Stimulated activated CD4-positive, alpha-beta T cell treated with anti-CD3 and anti-CD28 coated beads, Interleukin-1b, Interleukin-23, amount 100 ng/mL, for 48 hours (primary cell): ENCODE results near the gene TSPAN3.

Experiments used
- DNase-seq: peaks from one replicate; pipeline ENCODE4 v3.0.0-alpha.2; 2020

Gene TSPAN3

DNA sequence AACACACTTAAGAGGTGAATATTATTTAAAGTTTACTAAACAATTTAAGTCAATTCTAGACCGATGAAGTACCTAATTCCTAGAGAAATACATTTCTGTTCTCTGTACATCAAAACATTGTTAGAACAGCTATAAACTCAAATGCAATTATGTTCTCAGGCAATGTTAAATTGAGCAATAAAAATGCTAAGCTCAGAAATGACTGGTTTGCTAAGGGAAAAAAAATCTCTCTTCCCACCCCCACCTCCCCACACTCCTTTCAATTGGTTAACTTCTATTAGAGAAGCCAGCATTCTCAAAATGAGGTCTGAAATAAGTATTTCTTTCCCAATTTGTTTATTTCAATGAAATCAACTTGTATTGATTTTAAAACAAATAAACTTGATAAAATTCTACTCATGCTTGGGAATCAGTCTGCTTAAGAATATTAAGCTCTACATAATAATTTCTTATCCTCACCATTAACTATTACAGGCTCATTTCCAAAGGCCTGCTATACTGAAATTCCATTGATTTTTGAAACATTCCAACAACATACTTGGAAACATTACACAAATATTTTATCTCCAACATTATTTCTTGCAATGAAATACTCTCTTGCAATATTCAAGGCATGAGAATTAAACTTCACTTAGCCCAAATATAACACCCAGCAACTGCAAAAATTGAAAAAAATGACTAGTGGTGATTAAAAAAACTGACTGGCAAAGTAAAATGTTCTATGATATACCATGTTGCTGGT, 22.6 kb downstream of the TSPAN3 start:
- no peak for DNase-seq

DNA sequence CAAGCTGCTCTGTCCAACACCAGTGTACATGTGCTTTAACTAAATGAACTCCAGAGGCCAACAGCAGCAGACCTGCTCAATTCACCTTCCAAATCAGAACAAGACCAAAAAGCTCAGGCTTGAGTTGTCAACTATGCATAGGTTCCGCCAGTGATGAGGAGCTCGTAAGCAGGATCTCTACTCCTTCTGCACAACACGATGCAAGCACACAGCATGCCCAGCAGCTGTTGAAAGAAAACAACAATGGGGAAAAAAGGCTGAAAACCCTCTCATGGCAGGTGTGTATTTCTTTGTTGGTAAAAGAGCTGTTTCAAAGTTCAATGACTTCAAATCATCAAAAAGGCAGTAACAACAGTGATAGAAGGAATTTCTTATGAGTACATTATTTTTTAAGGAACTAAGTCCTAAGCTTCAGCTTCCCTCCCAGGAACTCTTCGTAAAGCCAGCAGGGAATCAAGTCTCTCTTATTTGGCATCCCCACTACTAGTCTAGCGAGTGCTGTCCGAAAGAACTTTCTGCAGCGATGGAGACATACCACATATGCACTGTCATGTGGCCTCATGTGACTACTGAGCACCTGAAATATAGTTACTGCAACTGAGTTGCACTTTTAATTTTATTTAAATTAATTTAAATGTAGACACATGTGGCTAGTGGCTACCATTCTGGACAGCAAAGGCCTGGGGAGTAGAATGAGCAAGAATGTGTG, 24.1 kb downstream of the TSPAN3 start:
- no peak for DNase-seq

DNA sequence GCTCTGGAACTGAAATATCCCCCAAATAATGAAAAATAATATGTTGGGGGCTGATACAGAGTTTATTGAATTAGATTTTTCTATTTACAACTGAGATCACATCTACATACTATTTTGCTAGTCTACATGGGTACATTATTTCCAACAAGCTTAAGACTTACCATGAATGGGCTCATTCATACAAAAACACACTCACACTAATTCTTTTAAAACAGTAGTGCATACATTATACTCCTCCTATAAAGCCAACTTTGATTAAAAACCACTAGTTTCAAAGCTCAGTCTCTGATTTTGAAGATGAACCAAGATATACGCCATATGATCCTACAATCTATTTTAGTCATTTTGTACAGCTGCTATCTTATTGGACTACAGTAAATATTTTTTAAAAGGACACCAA, 24.9 kb downstream of the TSPAN3 start:
- DNase-seq = no peak

DNA sequence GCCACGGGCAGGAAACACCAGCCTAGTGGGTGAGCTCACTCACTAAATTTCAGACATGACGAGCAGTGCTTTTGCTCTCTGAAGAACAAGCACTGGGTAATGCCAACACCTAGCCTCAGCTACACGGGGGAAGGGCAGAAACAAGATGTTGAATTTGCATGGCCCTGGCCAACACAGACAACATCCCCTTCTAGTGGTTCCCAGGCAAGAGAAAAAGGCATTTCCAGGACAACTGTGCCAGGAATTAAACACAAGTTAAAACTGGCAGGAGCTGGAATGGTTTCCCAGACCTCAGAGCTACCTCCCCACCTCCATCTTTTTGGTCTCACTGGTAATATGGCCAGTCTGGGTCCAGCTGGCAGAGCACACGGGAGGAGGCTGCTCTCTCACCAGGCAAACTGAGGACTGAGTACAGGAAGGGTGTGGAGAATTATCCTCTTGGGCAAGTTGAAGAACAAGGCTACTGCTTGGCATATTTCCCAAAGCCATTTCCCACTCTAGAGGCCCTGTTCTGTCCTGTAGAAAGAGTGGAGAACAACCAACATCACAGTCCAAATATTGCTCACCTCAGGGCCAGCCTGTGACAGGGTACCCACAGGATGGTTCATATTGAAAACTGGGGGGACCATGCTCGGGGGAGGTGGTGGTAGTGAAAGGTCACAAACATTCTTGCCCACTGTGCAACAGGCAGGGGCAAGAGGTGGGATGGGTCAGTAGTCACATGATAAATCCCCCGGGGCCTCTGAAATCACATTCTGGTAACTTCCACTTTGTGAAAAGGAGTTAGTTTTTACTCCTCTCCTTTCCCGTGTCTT, 26.5 kb downstream of the TSPAN3 start:
- DNase-seq = no peak

DNA sequence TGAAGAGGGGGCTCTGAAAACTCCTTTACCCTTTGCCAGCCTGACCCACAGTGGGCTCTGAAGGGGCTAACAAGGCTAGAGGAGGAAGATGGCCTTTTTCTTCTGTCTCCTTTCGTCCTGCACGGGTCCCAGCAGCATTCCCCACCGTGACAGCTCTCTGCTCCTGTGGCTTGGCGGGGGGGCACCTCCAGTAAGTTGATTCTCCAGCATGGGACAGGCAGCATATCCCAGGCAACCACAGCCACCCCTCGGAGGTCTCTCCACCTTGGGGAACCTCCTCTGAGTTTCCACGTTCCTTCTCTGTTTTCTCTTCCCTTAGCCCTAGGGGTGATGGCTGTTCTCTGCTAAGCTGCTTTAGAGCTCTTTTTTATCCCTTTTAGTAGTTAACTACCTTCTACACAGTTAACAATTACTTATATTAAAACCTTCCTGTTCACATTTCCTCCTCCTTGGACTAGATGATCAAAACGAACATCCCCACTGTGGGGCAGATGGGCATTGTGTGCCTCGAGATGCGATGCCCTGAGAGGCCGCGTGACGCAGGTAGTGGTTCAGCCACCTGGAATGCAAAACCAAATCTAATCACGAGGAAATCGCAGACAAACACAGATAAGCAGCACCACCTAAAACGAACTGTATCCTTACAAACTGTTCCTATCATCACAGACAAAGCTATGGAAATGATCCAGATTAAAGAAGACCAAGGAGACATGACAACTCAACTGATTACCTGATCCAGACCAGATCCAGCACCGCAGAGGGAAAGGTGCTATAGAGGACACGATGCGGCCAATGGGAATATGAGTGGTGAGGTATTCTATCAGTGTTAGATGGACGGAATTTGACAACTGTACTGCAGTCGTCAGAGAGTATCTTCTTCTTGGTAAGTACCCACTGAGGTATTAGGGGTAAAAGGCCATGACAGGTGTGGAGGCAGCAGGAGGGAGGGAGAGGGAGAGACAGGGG, 27.7 kb downstream of the TSPAN3 start:
- no peak for DNase-seq

DNA sequence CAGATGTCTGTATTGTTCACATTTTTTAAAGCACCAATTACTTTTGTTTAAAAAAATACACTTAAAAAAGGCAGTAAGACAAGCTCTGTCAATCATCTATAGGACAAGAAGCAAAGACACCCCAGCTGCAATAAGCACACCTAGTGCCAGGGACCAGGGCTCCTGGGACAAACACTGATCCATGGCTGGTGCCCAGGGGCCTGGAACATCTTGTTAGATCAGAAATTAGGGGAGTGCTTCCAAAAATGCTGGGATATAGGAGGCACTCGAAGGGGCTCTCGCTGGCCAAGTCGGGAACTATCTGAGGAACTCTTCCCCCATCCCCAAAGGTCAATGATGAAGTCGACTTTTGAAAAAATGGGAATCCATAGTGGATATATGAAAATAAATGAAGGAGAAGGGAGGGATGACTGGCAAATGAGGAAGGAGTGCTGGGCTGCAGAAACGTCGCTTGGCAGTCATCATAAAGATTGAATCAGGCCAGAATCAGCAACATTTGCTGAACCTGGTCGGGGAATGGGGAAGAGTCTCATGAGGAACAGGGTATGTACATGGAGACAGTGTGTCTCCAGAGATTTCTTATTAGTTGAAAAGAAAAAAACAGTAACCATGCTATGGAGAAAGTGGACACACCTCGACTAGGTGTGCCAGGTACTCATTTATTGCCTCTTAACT, 28.5 kb downstream of the TSPAN3 start:
- no peak for DNase-seq

DNA sequence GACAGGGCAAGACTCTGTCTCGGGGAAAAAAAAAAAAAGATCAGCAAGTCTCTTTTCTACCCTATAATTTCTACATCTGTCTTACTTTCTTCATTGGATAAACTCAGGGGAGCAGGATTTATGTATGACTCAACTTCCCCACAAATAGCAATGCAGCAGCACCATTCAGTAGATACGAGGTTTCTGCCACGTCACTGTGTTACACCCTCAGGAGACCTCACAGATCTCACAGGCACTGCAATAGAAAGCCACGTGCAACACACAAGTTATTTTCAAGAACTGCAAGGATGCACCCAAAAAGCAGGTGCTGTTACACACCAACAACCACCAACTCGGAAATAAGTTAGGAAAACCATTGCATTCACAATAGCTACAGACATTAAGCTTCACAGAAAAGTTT, 30.2 kb downstream of the TSPAN3 start:
- no peak for DNase-seq

DNA sequence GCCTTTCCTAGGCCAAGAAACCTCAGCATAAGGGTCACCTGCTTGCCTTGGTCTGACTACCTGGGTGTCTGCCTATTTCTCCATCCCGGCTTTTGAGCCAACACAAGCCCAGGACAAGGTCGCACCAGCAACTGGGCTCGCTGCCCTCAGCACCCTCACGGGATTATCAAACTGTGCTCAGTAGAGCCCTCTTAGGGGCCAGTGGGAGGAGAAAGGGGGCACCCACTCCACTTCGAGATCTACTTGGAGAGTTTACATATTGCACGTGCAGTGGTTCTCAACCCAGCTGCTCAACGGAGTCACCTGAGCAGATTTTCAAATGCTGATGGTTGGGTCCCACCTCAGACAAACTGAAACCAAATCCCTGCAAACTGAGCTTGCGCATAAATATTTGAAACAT, 31.1 kb downstream of the TSPAN3 start:
- no peak for DNase-seq

DNA sequence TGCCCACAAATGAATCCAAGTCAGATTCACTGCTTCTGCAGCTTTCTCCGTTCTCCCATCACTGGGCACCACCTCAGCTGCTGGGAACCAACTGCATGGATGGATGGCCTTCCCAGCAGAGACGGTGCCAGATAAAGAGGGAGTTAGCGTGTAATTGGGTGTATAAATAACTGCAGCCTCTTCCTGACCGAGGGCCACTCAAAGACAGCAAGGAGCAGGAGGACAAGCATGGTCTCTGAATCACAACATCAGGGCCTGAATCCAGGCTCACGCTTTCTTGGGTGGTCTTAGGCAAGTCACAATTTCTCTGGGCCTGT, 31.7 kb downstream of the TSPAN3 start:
- DNase-seq = no peak

DNA sequence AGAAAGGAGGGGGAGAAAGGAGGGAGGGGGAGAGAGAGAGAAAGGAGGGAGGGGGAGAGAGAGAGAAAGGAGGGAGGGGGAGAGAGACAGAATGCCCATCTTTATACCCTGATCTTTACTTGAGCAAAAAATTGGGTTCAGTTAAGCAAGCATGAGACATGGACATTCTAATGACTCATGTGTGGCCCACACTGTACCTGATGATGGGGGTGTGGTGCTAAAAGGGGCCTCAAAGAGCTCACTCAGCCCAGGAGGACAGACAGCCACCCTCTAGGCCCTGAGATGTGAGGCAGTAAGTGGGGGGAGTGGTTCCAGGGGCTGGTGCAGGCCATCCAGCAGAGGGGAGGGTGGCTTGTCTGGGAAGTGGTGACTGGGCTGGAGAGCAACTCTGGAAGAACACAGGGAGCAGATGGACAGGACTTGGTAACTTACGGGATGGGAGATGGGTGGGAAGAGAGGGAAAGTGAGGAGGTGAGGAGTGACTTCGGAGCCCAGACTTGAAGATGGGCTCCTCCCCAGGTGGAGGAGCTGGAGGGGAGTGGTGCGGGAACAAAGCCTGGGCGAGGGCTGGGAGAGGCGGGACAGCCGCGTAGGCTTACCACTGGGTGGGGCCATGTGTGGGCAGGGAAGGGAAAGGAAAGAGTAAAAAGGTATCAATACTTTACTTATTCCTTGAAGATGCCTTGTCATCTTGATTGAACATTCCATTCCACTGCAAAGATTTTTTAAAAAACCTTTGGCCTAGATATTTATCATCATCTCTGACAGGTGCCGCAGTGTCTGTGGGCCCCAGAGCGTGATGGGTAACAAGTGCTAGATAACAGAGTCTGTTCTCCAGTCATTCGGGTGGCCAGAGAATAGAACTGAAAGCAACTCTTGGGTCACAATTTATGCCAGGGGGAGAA, 32.3 kb downstream of the TSPAN3 start:
- DNase-seq = no peak

DNA sequence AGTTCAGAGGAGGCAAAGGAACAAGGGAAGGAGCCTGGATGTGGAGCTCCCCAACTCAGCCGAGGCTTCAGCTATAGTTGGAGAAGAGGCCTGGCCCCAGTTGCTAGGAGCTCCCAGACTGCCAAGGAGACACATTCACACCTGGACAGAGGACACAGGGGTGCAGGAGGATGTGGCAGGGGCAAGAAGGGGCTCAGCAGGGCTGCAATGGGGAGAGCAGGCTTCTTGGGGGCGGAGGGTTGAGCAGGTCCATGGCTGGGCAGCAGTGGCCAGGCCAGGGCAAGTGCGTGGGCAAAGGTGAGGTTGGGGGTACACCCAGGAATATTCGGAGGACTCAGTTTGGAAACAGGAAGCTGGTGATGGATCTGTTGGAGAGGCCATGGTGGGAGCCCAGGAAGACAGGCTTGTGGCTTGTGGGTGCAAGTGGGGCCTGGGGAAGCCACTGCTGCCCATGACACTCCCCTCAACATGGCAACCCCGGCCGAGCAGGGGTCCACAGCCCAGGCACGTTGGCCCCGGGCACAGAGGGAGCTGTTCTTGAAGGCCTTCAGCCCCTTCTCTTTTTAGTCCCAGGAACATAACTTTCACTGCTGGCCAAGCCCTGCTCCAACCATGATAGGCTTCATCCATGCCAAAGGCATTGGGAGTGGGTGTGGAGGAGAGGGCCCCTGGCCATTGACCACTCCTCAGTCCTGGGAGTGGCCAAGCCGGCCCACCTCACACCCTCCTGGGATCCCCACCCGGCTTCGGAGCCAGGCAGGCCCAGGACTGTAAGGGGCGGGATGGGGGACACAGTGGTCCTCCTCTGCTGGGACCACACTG, 33.3 kb downstream of the TSPAN3 start:
- DNase-seq = peak; percentile 3

DNA sequence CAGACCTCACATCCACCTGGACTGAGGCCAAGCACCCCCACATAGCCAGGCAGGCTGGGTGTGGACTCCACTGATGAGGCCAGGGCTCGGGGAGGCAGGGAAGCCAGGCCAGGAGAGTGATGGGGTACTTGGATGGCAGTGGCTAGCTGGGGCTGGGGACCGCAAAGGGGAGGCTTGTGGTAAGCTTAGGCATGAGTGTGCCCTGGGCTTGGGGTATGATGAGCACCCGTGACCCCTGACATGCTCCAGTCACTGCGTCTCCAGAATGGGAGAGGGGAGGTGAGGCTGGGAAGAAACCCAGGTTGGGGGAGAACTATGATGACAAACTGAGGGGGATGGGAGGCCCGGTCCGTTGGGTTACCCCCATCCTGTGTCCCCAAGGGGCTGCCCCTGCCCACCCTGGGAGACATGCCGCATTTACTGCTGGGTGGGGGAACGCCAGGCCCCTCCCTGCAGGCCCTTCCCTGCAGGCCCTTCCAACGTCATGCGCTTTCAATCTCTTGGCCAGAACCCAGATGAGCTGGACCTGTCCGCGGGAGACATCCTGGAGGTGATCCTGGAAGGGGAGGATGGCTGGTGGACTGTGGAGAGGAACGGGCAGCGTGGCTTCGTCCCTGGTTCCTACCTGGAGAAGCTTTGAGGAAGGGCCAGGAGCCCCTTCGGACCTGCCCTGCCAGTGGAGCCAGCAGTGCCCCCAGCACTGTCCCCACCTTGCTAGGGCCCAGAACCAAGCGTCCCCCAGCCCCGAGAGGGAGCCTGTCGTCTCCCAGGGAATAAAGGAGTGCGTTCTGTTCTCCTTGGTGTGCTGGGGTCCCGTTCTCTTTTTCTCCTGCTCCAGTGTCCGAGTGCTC, 34.1 kb downstream of the TSPAN3 start:
- DNase-seq = no peak

DNA sequence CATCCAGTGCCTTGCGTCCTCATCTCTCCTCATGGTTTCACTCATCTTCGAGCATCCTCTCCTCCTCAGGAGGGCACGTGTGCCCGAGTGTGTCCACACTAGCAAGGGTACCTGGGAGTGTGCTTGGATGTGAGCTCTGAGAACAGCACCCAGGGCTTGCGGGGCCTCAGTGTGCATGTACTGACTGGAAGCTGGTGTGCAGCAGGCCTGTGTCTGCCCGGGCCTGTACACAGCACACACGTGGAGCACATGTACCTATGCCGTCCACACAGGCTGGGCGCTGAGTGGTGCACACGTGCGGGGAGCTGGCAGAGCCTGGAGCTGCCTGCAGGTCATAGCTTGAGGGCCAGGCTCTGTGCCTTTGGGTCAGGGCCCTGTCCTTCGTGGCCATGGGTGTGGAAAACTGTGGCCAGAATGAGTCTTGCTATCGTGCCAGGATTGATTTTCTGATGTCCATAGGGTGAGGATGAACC, 34.9 kb downstream of the TSPAN3 start:
- DNase-seq = peak; percentile 1

DNA sequence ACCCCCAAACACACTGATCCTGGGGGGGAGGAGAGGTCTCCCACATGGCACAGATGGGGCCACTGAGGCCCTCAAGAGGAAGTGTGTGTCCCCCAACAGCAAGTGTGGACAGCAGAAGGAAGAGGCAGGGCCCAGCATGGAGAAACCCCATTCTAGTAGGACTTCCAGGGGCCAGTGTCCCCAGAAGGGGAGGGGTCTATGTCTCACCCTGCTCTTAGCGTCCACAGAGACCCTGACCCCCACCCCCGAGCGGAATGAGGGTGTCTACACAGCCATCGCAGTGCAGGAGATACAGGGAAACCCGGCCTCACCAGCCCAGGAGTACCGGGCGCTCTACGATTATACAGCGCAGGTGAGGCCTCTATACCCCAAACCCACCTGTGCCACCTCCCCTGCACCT, 35.3 kb downstream of the TSPAN3 start:
- no peak for DNase-seq

DNA sequence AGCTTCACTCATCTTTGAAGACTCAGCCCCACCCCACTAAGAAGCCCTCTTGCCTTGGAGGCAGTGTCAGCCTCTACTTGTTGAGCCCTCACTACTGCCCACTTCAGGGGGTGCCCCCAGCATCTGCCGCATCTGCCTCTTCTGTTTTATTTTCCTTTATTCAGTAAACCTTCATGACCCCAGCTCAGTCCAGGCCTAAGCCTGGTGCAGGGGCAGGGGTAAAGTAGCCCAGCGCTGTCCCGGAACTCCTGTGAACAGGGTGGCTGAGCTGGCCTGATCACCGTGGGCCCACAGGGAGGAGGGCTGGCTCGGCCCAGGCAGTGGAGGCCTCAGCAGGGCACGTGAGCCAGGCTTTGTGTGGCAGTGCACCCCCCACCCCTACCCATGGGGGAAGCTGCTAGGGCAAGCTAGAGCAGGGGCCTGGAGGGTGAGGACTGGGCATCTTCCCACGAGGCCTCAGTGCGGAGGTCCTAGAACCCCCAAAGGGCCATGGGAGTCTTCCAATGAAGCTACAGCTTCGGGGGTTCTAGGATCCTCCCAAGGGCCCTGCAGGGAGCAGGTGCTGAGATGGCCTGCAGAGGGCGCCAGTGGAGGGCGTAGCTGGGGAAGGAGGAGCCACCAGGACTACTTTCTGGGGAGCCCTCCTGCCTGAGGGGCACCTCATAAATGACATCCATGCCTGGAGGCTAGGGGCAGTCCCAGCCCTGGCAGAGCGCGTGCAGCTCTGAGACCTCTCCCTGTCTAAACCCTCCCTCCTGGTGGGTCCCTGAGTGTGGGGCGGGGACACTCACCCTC, 36.0 kb downstream of the TSPAN3 start:
- DNase-seq = peak; percentile 52

DNA sequence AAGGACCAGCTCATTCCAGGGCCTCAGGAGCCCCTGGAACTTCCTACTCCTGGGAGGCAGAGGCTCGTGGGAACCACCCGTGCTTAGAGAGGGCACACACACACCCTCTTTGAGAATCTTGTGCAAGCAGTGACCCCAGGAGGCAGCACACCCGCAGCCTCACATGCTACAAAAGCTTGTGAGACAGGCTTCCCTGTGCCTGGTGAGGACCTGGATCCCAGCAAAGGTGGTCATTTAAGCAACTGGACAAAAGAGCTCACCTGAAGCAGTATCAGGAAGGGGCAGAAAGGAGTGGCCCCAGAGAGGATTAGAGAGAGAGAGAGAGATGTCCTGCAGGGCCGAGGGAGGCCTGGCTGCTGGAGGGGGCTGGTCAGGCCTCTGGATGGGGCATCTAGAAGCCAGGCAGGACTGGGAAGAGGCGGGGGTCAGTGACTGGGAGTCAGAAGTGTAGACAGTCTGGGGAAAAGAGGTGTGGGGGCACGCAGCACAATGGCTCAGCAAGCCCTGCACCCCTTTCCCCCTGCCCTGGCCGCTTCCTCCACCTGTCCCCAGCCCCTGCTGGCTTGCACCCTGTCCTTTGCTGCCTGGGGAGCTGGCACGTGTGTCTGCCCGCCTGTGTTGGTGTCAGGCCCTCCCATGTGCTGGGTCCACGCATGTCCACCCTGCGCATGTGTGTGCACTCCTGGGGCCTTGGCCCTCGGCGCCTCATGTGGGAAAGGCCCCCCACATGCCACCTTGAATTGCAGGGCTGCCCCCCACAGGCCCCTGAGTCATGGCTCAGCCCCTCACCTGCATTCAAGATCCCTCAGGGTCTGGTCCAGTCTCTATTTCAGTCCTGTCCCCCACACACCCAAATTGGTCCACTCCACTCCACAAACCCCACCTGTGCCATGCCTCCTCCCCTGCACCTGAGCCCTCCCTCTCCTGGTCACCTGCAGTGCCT, 36.9 kb downstream of the TSPAN3 start:
- peak; percentile 1 for DNase-seq

DNA sequence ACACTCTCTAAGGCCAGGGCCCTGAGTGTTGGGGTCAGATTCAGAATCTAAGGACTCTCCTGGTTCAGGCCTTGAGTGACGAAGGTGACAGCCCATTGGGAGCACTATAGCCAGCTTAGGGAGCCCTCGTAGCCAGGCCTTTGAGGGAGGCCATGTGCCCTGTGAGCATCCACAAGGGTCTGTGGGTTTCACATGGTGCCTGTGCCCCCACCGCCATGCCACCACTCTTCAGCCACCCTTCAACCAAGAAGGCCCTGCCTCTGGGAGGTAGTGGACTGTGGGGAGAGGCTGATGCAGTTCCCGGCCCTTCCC, 37.5 kb downstream of the TSPAN3 start:
- peak; percentile 1 for DNase-seq
